NCI-H345 (cell line): Measurements from ENCODE around the gene PLB1.
"Not testable (repeated sequence)": the region's sequence is repeated elsewhere in the genome, so short reads cannot be mapped to it uniquely, and the experiment has no call there.

ENCODE experiments used
- DNase-seq: peaks from one replicate; lab custom pipeline; 2025; lab: John Stamatoyannopoulos, UW

PLB1 gene

DNA sequence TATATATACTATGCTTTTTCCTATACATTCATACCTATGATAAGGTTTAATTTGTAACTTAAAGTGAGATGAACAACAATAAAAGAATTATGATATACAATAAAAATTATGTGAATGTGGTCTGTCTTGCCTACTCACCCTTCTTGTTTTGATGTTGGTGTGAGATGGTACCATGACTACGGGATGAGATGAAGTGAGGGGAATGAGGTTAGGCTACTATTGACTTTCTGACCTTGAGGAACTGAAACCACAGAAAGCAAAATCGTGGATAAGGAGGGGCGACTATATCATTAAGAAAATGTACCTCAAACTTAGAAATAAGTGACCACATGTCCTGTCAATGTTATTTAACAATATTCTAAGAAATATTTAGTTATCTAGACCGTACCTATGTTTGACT is 151.8 kb downstream of the PLB1 start:
- no peak for DNase-seq

DNA sequence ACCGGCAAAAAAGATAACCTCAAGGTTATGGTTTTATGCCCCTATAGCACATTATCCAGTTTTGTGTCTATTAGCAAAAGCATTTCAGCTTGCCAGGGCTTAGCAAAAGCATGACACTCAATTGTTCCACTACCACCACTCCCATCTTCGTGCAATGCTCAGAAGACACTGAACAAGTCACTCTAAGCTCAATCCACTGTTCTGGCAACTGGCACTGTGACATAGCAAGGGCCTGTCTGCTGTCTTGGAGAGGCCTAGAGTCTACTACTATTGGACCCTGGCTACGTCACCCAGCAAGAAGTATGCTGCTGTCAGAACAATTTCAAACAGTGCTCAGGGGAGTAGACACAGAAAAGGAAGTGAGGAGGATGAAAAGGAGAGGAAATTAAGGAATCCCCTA is 152.3 kb downstream of the PLB1 start:
- DNase-seq: no peak

DNA sequence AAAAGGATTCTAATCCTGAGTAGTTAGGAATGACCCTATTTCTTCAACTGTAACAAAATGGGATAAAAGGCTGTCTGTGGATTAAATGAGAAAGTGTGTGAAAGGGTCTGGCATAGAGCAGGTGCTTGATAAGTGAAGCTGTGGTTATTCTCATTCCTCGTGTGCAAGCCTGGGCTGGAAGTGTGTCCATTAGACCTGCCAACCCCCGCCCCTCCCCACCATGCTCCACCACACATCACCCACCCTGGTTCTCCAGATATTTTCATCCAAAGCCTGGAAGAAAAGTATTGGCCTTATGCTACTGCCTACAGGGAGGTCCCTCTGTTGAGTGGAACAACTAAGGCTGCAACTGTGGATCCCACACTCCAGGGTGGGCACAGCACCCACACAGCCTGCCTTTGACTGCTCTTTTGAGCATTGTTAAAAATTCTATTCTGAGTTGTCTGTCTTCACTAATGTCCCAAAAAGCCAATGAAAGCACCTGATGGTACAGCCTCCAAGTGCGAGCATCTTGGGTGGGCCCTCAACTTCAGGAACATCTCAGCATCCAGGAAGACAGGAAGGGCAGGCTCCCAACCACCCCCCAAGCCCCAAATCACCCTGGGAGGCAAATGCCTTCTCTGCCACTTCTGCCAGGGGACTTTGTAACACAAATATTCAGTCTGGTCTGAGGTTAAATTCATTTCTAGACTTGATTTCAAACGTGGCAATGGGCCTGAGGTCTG is 153.0 kb downstream of the PLB1 start:
- DNase-seq: no peak

GRCh38 chr2:28649481-28650265 is 153.8 kb downstream of the PLB1 start:
- no peak for DNase-seq

- DNase-seq: no peak
Observed at GRCh38 chr2:28650266-28650584, 154.4 kb downstream of the PLB1 start.

DNA sequence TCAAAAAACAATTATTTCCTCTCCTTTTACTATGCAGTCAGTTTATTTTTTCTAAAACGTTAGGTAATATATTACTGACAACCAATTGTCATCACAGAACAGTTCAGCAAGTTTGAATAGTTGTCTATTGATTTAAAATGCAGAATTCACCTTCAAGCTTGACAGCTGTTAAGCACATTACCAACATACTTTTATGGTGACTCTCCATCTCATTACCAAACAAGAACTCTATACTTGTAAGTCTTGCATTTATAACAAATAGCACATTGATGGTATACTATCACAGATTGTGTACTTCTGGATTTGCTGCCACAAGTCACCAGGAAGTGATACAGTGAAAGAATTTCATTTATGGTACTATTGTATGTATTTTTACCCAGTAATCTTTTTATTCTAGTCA is 156.4 kb downstream of the PLB1 start:
- no peak for DNase-seq

- DNase-seq: no peak
Observed at GRCh38 chr2:28653892-28654662, 158.2 kb downstream of the PLB1 start.

GRCh38 chr2:28654663-28655320 is 158.9 kb downstream of the PLB1 start:
- DNase-seq: no peak

DNA sequence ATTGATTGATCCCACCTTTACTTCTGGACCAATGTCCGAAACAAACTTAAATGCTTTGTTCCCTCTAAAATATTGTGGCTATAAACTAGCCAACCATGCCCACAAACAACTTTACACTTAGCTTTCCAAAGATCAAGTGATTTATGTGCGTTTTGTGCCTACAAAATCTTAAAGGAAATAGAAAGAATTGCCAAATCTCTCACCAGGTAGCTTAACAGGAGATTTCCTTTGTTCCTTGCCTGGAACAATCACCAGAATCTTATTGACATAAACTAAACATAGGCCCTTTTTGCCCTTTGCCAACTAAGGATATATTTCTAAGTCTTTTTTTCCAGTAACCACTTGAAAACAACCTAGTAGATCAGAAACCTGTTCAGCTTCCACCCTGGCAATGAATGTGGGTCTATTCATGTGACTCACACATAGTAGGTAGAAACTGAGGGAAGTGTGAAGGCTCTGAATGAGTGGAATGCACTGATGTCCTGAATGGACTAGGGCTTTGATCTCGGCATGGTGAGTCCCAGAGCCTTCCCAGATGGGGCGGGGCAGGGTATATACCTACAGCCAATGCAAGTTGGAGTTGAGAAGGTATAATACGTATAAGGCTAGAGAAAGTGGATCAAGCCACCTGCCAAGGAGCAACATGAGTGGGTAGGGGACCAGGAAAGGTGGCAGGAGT is 161.2 kb downstream of the PLB1 start:
- DNase-seq: no peak

- no peak for DNase-seq
Observed at GRCh38 chr2:28658369-28658768, 162.5 kb downstream of the PLB1 start.

DNA sequence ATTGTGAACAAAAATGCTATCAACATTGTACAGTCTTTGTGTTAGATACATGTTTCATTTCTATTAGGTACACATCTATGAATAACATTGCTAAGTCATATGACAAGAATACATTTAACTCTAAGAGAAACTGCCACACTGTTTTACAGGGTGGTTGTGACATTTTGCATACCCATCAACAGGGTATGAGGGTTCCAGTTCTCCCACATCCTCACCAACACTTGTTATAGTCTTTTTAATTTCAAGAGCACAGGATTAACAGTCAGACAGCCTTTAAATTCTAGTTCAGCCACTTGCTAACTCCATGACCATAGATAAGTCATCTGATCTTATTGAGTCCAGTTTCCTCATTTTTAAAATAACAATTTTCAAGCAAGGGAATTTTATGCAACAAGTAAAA is 163.3 kb downstream of the PLB1 start:
- no peak for DNase-seq

- DNase-seq: no peak
Observed at GRCh38 chr2:28661589-28662001, 165.7 kb downstream of the PLB1 start.

GRCh38 chr2:28662044-28662443 is 166.2 kb downstream of the PLB1 start:
- DNase-seq: no peak

- DNase-seq: no peak
Observed at GRCh38 chr2:28662468-28663181, 166.8 kb downstream of the PLB1 start.

DNA sequence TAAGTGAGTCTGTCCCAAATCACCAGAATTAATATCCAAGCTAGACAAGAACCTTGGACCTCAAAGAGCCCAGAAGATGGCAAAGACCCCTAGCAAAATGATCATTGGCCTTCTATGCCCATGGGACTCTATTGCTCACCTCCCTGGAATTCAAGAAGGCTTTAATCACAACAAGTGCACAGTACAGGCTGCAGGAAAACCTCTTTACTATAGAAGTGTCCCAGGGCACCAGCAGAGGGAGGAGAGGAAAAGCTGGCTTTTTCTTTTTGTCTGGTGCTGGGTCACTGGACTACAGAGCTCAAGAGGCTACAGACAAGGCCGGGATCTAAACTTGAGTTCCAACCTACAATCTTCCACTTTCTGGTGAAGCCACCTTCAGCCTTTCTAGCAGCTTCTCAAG is 167.5 kb downstream of the PLB1 start:
- no peak for DNase-seq

DNA sequence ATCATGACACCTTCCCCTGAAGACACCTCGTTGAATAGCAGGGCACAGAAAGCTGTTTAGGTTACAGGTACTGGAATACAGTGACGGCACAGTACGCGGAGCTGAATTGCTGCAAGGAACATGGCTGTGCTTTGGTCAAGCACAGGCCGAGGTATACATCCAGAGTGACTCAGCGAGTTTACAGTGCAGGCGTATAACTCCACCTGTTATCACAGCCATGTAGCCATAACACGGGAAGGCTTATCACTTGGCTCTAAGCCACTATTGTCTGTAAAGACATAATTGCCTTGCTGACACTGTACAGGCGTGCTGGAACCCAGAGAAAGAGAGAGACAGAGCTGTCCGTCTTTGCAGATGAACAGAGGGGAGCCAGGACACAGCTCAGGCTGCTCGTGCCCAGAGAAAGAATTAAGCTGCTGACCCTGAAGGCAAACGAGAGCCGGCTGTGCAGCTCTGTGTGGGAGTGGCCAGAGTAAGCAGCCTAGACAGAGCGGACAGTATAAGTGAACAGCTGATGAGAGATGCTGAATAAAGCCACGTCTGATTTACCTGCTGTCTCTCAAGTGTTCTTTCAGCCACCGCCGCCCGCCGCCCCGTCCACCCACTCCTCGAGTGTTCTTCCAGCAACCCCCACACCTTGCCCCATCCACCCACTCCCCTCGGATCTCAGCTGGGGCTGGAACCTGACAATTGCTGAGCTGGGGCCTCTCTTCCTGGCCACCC is 168.4 kb downstream of the PLB1 start:
- peak; percentile 86 for DNase-seq

DNA sequence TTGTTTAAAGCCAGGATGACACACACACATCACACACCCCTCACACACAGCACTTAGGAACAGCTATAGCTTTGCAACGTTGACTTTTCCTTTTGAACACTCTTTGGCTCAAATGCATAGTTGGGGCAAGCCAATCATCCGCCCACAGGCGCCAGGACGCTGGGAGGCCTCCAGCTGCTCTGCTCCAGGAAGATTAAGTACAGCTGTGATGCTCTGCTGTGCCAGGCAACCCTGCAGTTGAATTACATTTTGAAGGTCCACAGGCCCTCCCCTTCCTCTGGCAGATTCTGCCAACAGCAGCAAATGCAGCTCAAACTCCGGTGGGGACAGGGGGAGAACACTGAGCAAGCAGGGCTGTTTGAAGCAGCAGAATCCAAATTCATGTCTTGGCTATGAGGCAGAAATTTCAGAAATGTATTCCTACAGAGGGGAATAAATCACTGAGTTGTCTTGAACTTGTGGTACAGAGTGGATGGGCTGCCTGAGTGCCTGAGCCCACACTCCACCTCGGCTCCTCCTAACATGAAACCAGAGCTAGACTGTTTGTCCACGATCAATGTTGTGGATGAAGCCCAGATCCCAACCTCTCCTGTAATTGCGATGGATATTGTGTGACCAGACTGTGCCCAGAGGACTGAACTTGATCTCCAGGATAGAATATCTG is 169.3 kb downstream of the PLB1 start:
- DNase-seq: peak; percentile 86

GRCh38 chr2:28665811-28666377 is 170.0 kb downstream of the PLB1 start:
- not testable (repeated sequence) for DNase-seq

- DNase-seq: no peak
Observed at GRCh38 chr2:28666496-28667184, 170.8 kb downstream of the PLB1 start.
